T-helper 2 cell (primary cell): Measurements from ENCODE around the gene NTM.

Experiments used
- DNase-seq, 5 experiments: peaks; one replicate each; pipeline versions ENCODE4 v3.0.0 to v3.0.0-alpha.2; 2012 to 2022

NTM gene

GRCh38 chr11:131845255-131845654 is 474.8 kb downstream of the NTM start:
- DNase-seq, result no peak

GRCh38 chr11:131849485-131849884 is 479.1 kb downstream of the NTM start:
- no peak for DNase-seq

- DNase-seq, result no peak
Observed at GRCh38 chr11:131850507-131850906, 480.1 kb downstream of the NTM start.

GRCh38 chr11:131851964-131852755 is 481.7 kb downstream of the NTM start:
- DNase-seq, result no peak

- no peak for DNase-seq
Observed at GRCh38 chr11:131852757-131853156, 482.3 kb downstream of the NTM start.

GRCh38 chr11:131854391-131854790 is 484.0 kb downstream of the NTM start:
- DNase-seq, result no peak

GRCh38 chr11:131855320-131855719 is 484.9 kb downstream of the NTM start:
- DNase-seq, result no peak

- no peak for DNase-seq
Observed at GRCh38 chr11:131857246-131857645, 486.8 kb downstream of the NTM start.

GRCh38 chr11:131858505-131858904 is 488.1 kb downstream of the NTM start:
- DNase-seq, result no peak

- DNase-seq, result no peak
Observed at GRCh38 chr11:131859538-131860210, 489.3 kb downstream of the NTM start.

GRCh38 chr11:131864228-131864627 is 493.8 kb downstream of the NTM start:
- DNase-seq, result no peak

- DNase-seq, result no peak
Observed at GRCh38 chr11:131865860-131866259, 495.4 kb downstream of the NTM start.

GRCh38 chr11:131866535-131867400 is 496.4 kb downstream of the NTM start:
- DNase-seq, result no peak

- peak in 1 of 5 experiments; percentile 33 for DNase-seq
Observed at GRCh38 chr11:131867457-131868257, 497.2 kb downstream of the NTM start.

- no peak for DNase-seq
Observed at GRCh38 chr11:131868629-131869507, 498.5 kb downstream of the NTM start.

GRCh38 chr11:131870305-131870704 is 499.9 kb downstream of the NTM start:
- DNase-seq, result no peak

- DNase-seq, result no peak
Observed at GRCh38 chr11:131871006-131871405, 500.6 kb downstream of the NTM start.

- DNase-seq, result no peak
Observed at GRCh38 chr11:131874070-131874469, 503.7 kb downstream of the NTM start.

GRCh38 chr11:131875611-131876010 is 505.2 kb downstream of the NTM start:
- DNase-seq, result no peak

- no peak for DNase-seq
Observed at GRCh38 chr11:131877246-131877942, 507.0 kb downstream of the NTM start.

GRCh38 chr11:131880316-131880715 is 509.9 kb downstream of the NTM start:
- no peak for DNase-seq
